HG03469 (cell line): ENCODE data around the gene ARID1B.

ENCODE experiments used
- ATAC-seq: cut with Tn5 transposase; IDR thresholded peaks from one replicate; pipeline ENCODE4 v1.9.1; 2021; ENCODE audit warnings: mild to moderate bottlenecking, moderate library complexity, moderate number of reproducible peaks; ENCODE audit not compliant: unreplicated experiment

ARID1B gene

DNA sequence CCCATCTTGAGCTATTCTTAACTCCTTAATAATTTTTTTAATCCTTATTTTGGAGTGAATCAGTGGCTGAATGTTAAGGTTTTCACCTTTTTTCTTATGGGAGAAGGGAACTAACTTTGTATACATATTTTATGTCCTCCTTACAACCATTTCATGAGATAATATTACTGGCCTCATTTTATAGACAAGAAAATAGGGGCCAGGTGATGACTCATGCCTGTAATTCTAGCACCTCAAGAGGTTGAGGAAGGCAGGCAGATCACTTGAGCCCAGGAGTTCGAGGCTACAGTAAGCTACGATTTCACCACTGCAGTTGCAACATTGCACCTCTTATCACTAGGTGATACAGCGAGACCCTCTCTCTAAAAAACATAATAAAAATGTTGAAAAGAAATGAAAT, 417.5 kb downstream of the ARID1B start:
- ATAC-seq = no peak

DNA sequence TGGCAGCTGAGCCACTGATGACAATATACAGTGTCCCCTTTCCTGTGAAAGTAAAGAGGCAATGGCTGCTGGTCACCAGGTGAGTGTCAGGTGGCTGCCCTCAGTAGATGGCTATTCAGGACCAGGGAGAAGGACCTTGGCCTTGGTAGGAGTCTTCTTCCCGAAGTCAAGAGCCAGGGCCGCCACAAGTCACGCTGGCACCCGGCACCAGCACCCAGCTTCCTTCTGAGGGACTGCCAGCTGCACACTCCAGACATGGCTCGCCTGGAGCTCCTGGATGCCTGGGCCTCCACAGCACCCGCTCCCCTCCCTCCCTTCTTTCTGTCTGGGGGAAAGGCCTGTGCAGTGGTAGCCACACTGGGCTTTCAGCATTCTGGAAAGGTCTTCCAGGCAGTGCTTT, 419.2 kb downstream of the ARID1B start:
- no peak for ATAC-seq

DNA sequence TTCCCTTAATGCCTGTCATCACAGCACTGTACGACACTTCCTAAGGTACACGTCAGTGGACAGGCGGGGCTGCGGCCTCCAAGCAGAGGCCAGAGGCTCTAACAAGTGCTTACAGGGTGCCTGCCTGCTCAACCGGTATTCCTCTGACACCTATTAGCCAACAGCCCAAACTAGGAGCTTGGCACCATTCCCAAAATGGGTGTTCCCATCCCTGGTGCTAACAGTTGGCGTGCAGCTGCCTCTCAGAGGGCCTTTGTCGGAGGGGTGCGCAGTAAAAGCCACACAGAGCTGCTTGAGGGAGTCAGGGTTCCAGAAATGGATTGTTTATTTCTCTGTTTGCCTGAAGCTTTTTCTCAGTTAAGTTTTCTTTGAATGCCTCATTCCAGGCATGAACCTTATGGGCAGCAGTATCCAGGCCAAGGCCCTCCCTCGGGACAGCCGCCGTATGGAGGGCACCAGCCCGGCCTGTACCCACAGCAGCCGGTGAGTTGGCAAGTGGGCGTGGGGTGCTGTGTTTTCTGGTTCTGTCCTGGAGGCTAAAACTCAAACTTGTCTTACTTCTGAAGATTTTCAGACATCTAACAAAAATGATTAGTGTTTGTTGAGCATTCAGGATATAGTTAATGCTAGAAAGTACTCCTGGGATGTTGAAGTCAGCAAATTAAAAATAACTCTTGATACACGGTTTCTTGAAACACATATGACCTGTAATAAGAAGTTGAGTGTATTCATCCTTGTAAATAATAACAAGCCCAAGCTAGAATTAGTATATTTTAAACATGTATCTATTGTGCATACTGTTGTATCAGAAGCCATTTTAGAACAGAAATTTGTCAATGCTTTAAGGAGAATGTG, 421.5 kb downstream of the ARID1B start:
- no peak for ATAC-seq

- no peak for ATAC-seq
Observed at GRCh38 chr6:157200117-157200516, 422.9 kb downstream of the ARID1B start.

DNA sequence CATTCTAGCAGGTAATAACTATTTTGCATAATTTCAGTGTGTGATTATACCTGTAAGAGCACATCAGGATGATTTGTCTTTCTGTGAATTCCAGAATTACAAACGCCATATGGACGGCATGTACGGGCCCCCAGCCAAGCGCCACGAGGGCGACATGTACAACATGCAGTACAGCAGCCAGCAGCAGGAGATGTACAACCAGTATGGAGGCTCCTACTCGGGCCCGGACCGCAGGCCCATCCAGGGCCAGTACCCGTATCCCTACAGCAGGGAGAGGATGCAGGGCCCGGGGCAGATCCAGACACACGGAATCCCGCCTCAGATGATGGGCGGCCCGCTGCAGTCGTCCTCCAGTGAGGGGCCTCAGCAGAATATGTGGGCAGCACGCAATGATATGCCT, 423.4 kb downstream of the ARID1B start:
- ATAC-seq = no peak

DNA sequence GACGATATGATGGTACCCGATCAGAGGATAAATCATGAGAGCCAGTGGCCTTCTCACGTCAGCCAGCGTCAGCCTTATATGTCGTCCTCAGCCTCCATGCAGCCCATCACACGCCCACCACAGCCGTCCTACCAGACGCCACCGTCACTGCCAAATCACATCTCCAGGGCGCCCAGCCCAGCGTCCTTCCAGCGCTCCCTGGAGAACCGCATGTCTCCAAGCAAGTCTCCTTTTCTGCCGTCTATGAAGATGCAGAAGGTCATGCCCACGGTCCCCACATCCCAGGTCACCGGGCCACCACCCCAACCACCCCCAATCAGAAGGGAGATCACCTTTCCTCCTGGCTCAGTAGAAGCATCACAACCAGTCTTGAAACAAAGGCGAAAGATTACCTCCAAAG, 423.9 kb downstream of the ARID1B start:
- ATAC-seq = no peak

DNA sequence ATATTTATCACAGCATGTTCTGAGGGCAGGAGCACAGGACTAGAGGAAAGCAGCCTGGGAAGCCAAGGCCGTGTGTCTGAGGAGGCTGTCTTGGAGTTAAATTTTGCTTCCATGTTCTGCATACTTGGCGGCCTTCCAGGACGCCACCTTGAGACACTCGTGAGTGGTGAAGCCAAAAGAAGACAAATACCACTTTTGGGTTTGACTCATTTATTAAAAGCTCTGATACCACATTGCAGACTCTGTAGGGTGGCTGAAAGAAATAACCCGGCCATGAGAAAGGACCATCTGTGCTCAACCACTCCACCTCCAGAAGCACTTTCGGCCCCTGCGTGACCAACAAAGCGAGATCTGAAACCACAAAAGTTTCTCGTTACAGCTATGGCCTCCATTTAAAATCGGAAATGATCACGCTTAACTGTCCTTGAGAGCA, 426.1 kb downstream of the ARID1B start:
- ATAC-seq = peak; percentile 66

- ATAC-seq = no peak
Observed at GRCh38 chr6:157203764-157204163, 426.6 kb downstream of the ARID1B start.

- ATAC-seq = no peak
Observed at GRCh38 chr6:157205473-157206358, 428.5 kb downstream of the ARID1B start.

DNA sequence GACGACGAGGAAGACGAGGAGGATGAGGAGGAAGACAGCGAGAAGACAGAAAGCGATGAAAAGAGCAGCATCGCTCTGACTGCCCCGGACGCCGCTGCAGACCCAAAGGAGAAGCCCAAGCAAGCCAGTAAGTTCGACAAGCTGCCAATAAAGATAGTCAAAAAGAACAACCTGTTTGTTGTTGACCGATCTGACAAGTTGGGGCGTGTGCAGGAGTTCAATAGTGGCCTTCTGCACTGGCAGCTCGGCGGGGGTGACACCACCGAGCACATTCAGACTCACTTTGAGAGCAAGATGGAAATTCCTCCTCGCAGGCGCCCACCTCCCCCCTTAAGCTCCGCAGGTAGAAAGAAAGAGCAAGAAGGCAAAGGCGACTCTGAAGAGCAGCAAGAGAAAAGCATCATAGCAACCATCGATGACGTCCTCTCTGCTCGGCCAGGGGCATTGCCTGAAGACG, 429.2 kb downstream of the ARID1B start:
- ATAC-seq = no peak

DNA sequence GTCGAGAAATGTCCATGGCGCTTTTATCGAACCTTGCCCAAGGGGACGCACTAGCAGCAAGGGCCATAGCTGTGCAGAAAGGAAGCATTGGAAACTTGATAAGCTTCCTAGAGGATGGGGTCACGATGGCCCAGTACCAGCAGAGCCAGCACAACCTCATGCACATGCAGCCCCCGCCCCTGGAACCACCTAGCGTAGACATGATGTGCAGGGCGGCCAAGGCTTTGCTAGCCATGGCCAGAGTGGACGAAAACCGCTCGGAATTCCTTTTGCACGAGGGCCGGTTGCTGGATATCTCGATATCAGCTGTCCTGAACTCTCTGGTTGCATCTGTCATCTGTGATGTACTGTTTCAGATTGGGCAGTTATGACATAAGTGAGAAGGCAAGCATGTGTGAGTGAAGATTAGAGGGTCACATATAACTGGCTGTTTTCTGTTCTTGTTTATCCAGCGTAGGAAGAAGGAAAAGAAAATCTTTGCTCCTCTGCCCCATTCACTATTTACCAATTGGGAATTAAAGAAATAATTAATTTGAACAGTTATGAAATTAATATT, 430.4 kb downstream of the ARID1B start:
- no peak for ATAC-seq

DNA sequence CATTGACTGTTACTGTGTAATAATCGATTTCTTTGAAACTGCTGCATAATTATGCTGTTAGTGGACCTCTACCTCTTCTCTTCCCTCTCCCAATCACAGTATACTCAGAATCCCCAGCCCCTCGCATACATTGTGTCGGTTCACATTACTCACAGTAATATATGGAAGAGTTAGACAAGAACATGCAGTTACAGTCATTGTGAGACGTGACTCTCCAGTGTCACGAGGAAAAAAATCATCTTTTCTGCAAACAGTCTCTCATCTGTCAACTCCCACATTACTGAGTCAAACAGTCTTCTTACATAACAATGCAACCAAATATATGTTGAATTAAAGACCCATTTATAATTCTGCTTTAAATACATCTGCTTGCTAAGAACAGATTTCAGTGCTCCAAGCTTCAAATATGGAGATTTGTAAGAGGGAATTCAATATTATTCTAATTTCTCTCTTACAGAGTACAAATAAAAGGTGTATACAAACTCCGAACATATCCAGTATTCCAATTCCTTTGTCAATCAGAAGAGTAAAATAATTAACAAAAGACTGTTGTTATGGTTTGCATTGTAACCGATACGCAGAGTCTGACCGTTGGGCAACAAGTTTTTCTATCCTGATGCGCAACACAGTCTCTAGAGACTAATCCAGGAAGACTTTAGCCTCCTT, 432.8 kb downstream of the ARID1B start:
- ATAC-seq = no peak

GRCh38 chr6:157210954-157211353, 433.8 kb downstream of the ARID1B start:
- no peak for ATAC-seq

- ATAC-seq = no peak
Observed at GRCh38 chr6:157211603-157212455, 434.7 kb downstream of the ARID1B start.

GRCh38 chr6:157213426-157213825, 436.2 kb downstream of the ARID1B start:
- ATAC-seq = no peak

- ATAC-seq = no peak
Observed at GRCh38 chr6:157213907-157214565, 436.9 kb downstream of the ARID1B start.

GRCh38 chr6:157215717-157216116, 438.5 kb downstream of the ARID1B start:
- no peak for ATAC-seq

GRCh38 chr6:157216570-157216969, 439.4 kb downstream of the ARID1B start:
- no peak for ATAC-seq

GRCh38 chr6:157217198-157217893, 440.2 kb downstream of the ARID1B start:
- no peak for ATAC-seq
